HL-60 (cell line): ENCODE measurements around the gene CLCN3.

Experiments
- DNase-seq, 2 experiments: peaks; one replicate each; pipeline ENCODE4 v3.0.0-alpha.2; 2010 to 2020; ENCODE audit warnings: low read depth in 1 of 2, low spot score in 1 of 2
- H3K27ac ChIP-seq: fragments of 250-450 bp; sonication (Bioruptor Pico); replicated peaks from 2 replicates; pipeline ENCODE4 v1.5.1; 2020; ENCODE audit warnings: mild to moderate bottlenecking, moderate library complexity
- H3K27me3 ChIP-seq: fragments of 250-450 bp; sonication (Bioruptor Pico); 2 replicates; pipeline ENCODE4 v1.5.1; 2021; ENCODE audit warnings: mild to moderate bottlenecking, moderate library complexity; ENCODE audit not compliant: insufficient read depth, poor library complexity, severe bottlenecking
- H3K4me3 ChIP-seq: replicated peaks from 2 replicates; pipeline ENCODE4 v1.5.1; 2011; ENCODE audit warnings: mild to moderate bottlenecking, control low read depth, low read length; ENCODE audit not compliant: insufficient read depth
- GABPA ChIP-seq: IDR thresholded peaks from 2 replicates; pipeline ENCODE4 v1.6.1; 2012; ENCODE audit warnings: low read depth
- POLR2AphosphoS5 ChIP-seq: IDR thresholded peaks from 2 replicates; pipeline ENCODE4 v1.6.1; 2012; ENCODE audit warnings: low read depth
- REST ChIP-seq: IDR thresholded peaks from 2 replicates; pipeline ENCODE4 v1.6.1; 2012; ENCODE audit warnings: low read depth; ENCODE audit not compliant: insufficient replicate concordance
- SPI1 ChIP-seq: IDR thresholded peaks from 2 replicates; pipeline ENCODE4 v1.6.1; 2012; ENCODE audit warnings: low read depth, mild to moderate bottlenecking, borderline replicate concordance
- TF ChIP-seq, protein P1 (sequence below): IDR thresholded peaks from one replicate; pipeline ENCODE4 v1.5.1; 2011; ENCODE audit warnings: low read length, control low read depth, inconsistent platforms; ENCODE audit not compliant: insufficient read depth

CLCN3 gene

DNA sequence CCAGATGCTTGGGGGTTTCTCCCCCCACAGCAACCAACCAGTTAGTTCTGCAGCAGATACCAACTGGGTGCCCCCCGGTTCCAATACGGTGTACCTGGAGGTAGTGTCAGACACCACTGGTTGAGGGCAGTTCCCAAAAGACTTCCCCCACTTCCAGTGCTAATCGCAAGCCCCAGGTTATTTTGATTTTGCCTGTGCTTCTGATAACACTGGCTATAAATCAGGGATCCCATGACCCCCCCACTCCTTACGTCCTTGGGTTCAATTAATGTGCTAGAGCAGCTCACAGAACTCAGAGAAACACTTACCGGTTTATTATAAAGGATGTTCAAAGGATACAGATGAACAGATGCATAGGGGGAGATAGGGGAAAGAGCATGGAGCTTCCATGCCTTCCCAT lies 5.5 kb downstream of the CLCN3 start:
- TF ChIP-seq REST (no peak), SPI1 (no peak), GABPA (no peak), POLR2AphosphoS5 (no peak)
- TF ChIP-seq, protein P1, sequence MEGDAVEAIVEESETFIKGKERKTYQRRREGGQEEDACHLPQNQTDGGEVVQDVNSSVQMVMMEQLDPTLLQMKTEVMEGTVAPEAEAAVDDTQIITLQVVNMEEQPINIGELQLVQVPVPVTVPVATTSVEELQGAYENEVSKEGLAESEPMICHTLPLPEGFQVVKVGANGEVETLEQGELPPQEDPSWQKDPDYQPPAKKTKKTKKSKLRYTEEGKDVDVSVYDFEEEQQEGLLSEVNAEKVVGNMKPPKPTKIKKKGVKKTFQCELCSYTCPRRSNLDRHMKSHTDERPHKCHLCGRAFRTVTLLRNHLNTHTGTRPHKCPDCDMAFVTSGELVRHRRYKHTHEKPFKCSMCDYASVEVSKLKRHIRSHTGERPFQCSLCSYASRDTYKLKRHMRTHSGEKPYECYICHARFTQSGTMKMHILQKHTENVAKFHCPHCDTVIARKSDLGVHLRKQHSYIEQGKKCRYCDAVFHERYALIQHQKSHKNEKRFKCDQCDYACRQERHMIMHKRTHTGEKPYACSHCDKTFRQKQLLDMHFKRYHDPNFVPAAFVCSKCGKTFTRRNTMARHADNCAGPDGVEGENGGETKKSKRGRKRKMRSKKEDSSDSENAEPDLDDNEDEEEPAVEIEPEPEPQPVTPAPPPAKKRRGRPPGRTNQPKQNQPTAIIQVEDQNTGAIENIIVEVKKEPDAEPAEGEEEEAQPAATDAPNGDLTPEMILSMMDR = no peak
- H3K27ac ChIP-seq = no peak overlapping the region

DNA sequence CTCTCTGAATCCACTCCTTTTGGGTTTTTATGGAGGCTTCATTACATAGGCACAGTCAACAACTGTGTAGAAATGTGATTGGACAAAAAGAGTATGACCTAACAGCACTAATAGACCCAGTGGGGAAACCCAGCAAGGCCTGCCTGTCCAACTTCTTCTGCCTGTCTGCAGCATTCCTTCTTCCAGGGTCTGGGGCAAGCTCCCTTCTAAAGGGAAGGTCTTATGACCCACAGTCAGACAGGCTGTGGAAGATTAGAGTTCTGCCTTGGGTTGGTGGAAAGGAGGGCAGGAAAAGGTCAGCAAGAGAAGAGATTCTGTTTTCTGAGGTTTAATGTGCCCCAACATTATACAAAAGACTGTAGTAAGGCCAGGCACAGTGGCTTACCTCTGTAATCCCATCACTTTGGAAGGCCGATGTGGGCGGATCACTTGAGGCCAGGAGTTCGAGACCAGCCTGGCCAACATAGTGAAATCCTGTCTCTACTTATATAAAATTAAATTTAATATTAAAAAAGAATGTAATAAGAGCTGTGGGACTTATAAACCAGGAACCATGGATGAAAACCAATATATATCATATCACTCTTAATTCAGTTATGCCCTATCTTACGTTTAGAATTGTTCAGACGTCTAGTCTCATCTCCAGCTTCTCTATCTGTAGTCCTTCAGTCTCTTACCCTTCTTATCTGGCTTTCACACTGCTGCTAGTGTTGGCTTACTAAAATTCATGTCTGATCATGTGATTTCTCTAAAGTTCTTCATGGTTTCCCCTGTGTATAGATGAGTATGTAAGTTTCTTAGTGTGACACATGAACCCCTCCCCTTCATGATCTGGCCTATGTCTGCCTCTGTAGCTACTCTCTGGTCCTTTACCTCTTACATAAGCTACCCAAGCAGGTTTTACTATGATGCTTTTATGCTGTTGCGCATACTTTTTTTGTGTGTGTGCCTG lies 6.2 kb downstream of the CLCN3 start:
- DNase-seq = no peak
- Histone ChIP-seq H3K4me3 (no peak overlapping the region), H3K27me3 (no peaks in the 10 kb centered on the region), H3K27ac (no peak overlapping the region)
- TF ChIP-seq POLR2AphosphoS5 = no peak

More for the DNA sequence above, 5.5 kb downstream of the CLCN3 start:
- no peak for DNase-seq
- no peaks in the 10 kb centered on the region for H3K27me3 ChIP-seq
- no peak overlapping the region for H3K4me3 ChIP-seq

- TF ChIP-seq REST (no peak), GABPA (no peak)
- TF ChIP-seq, protein P1 = no peak
- Histone ChIP-seq H3K27me3 (no peaks in the 10 kb centered on the region), H3K27ac (no peak overlapping the region), H3K4me3 (no peak overlapping the region)
- no peak for DNase-seq
Observed at GRCh38 chr4:169627307-169627706, 6.9 kb downstream of the CLCN3 start.

DNA sequence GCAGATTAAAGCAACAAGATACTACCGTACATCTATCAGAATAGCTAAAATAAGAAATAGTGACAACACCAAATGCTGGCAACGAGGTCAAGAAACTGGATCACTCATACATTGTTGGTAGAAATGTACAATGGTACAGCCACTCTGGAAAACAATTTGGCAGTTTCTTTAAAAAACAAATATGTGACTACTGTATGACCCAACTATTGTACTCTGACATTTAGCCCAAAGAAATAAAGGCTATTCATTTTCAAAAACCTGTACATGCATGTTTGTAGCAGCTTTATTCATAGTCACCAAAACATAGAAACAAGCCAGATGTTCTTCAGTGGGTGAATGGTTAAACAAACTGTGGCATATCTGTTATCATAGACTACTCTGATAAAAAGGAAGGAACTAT lies 8.2 kb downstream of the CLCN3 start:
- no peaks in the 10 kb centered on the region for H3K27me3 ChIP-seq
- no peak overlapping the region for H3K4me3 ChIP-seq
- TF ChIP-seq, protein P1 = no peak
- TF ChIP-seq POLR2AphosphoS5 = no peak
- no peak for TF ChIP-seq REST
- no peak for TF ChIP-seq GABPA
- TF ChIP-seq SPI1 = no peak
- H3K27ac ChIP-seq = no peak overlapping the region
- no peak for DNase-seq
